Kidney epithelial cell (primary cell): Measurements from ENCODE around the gene CCL27. TPM values are rescaled to one million over a fixed set of nuclear protein-coding genes. Genes with fewer than 3 reads are reported as not detected.

Experiments used
- DNase-seq: peaks from one replicate; pipeline ENCODE4 v3.0.0-alpha.2; 2010; ENCODE audit warnings: low read depth
- H3K27me3 ChIP-seq: 2 replicates; pipeline ENCODE4 v1.6.0; 2011; ENCODE audit warnings: low read length; ENCODE audit not compliant: control insufficient read depth, insufficient read depth
- H3K36me3 ChIP-seq: 2 replicates; pipeline ENCODE4 v1.5.1; 2011; ENCODE audit warnings: low read length; ENCODE audit not compliant: control insufficient read depth, insufficient read depth
- H3K4me3 ChIP-seq: 2 replicates; pipeline ENCODE4 v1.5.1; 2011; ENCODE audit warnings: low read depth, mild to moderate bottlenecking, control low read depth, low read length
- total RNA-seq: library from RNA; depleted of rRNA; stranded (reverse); fragments of >200 nt; gene quantifications from 2 replicates; pipeline ENCODE4 v1.2.3, GENCODE V29; 2015
- TF ChIP-seq, protein P1 (sequence below): IDR thresholded peaks from 2 replicates; pipeline ENCODE4 v1.5.1; 2011; ENCODE audit warnings: mild to moderate bottlenecking, moderate library complexity, low read length, control low read depth, inconsistent platforms; ENCODE audit not compliant: insufficient read depth, poor library complexity, severe bottlenecking

Gene CCL27
- total RNA-seq, 1 donor from 2014 or later = not detected

DNA sequence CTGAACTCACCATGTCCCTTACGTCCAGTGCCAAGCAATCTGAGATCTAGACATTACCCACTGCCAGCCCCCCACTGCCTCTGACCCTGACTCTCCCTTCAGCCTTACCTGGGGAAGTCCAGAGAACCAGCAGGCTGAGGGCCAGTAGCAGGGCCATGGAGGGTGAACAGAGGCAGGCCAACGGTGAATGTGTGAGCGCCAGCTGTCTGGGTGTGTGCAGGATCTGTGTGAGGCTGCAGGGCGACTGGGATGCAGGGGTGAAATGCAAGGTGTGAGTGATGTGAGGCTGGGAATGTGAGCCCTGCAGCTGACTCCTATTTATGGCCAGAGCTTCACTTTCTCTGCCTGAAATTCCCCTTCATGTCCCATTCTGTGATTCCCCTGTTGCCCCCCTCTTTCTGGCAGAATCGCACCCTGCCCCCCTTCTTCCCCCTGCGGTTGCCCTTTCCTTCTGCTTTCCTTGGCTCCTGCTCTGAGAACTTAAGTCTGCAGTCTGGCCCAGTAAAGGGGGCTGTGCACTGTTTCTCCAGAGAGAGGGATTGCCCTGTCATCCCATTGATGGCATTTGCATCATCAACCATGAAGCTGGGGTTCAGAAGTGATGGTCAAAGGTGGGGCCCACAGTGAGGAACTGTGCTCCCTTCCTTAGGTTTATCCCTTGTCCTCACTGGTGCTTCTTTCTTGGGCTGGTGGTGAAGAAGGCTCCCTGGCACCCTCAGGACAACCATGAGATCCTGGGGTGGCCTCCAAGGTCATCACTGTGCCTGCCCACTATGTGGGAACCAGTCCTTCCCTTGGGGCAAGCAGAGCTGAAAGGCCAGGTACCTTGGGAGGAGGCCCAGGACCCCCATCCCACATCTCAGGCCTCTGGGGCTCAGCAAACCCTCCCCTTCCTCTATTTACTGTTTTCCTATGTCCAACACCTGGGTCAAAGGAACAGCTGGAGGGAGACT lies 28.8 kb upstream of the CCL27 start, which contains the start of gene CCL19:
CCL19 (minus strand) TSS at position 294 of the 953 bp plus-strand sequence; CDS start at position 157, 137 bp downstream.
- no peaks in the 10 kb centered on the region for H3K36me3 ChIP-seq
- H3K27me3 ChIP-seq = peaks cover 10% of the 10 kb centered on the region
- no peak within 1 kb of the TSS for H3K4me3 ChIP-seq
- TF ChIP-seq, protein P1, sequence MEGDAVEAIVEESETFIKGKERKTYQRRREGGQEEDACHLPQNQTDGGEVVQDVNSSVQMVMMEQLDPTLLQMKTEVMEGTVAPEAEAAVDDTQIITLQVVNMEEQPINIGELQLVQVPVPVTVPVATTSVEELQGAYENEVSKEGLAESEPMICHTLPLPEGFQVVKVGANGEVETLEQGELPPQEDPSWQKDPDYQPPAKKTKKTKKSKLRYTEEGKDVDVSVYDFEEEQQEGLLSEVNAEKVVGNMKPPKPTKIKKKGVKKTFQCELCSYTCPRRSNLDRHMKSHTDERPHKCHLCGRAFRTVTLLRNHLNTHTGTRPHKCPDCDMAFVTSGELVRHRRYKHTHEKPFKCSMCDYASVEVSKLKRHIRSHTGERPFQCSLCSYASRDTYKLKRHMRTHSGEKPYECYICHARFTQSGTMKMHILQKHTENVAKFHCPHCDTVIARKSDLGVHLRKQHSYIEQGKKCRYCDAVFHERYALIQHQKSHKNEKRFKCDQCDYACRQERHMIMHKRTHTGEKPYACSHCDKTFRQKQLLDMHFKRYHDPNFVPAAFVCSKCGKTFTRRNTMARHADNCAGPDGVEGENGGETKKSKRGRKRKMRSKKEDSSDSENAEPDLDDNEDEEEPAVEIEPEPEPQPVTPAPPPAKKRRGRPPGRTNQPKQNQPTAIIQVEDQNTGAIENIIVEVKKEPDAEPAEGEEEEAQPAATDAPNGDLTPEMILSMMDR = no peak
- DNase-seq = no peak

DNA sequence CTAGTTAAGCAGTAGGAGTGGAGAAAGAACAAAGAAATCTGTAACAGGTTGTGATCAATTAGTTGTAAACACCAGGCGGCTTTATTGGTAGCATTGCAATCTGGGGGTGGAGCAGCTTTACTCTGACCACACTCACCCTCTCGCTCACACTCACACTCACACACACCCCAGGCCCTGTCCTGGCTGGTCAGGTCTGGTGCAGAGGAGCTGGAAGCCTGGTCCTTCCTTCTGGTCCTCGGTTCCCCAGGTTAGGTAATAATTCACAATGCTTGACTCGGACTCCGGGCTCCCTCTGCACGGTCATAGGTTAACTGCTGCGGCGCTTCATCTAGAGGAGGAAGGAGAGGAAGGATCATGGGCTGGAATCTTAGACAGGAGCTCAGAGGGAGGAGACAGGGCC lies 27.1 kb upstream of the CCL27 start:
- H3K36me3 ChIP-seq = no peaks in the 10 kb centered on the region
- H3K4me3 ChIP-seq = no peak overlapping the region
- DNase-seq = no peak
- TF ChIP-seq, protein P1 = no peak
- H3K27me3 ChIP-seq = peaks cover 10% of the 10 kb centered on the region

DNA sequence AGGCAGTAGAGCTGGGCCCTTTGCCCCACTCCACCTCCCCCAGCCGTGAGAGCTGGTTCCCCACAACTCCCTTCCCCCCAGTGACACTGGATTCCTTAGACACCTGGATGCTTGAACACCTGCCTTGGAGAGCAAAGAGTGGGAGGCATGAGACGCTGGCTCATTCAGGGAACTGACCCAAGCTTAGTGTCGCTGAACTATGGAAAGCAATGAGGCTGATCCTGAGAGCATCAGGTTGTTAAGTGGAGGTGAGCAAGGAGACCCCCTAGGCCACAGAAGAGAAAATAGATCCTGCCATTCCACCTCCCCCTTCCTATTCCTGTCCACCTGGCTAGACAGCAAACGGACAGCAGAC lies 26.6 kb upstream of the CCL27 start:
- peaks cover 10% of the 10 kb centered on the region for H3K27me3 ChIP-seq
- DNase-seq = no peak
- H3K36me3 ChIP-seq = no peaks in the 10 kb centered on the region
- no peak overlapping the region for H3K4me3 ChIP-seq
- TF ChIP-seq, protein P1 = no peak

DNA sequence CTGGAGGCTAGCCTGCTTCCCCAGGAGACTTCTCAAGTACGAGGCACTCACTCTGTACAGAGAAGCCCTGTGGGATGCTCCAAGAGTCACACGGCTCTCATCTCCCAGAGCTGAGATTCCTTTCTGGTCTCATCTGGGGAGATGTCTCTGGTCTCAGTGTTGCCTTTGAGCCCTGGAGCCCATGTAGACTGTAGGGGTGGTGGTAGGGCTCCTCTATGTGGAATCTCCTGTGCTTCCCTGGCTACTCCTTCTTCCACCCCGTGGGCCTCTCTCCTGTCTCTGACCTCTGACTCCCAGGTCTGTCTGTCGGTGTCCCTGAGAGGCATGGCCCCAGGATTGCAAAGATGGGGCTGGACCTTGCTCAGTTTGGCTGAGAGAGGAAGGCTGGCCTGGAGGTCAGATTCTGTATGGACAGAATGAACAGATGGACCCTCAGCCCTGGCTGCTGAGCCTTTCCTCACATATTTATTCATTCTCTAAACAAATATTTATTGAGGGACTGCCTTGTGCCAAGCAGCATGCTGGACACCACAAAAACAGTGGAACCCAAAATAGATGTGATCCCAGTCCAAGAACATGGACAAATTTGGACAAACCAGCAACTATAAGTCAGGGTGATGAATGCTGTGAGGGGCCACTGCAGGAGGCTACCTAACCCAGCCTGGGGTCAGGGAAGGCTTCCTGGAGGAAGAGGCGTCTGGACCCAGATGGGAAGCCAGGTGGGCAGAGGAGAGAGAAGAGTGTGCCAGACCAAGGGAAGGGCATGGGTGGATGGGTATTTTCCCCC lies 26.1 kb upstream of the CCL27 start:
- H3K4me3 ChIP-seq = no peak overlapping the region
- H3K27me3 ChIP-seq = peaks cover 10% of the 10 kb centered on the region
- H3K36me3 ChIP-seq = no peaks in the 10 kb centered on the region
- no peak for DNase-seq
- TF ChIP-seq, protein P1 = no peak

DNA sequence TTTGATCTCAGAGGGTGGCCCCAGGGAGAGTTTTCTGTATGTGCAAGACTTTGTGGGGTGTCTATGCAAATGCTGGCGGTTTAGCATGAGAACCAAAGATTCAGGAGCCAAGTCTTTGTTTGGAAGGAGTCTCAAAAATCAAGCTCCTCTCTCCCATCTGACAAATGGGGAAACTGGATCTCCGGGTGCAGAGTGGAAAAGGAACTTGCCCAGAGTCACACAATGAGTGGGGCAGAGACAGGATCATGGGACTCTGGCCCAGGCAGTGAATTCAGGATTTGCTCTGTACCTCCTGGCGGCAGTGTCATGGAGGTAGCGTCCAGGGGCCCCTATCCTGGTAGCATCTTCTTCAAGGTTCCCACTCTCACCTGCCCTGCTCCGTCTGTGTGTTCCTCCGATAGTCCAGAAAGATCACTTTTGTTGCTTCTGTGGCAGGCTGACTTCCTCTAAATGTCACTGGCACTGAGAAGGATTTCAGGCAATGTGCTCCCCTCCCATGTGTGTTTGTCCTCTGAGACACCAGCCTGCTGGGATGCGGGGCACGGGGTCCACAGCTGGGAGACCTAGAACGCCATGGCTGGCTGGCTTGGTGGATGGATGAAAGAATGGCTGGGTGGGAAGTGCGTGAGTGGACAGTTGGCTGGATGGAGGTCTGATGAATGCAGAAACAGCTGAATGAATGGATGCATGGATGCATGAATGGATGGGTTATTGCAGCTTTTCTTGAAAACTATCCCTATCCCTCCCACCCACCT lies 25.0 kb upstream of the CCL27 start:
- TF ChIP-seq, protein P1 = no peak
- DNase-seq = no peak

More for the DNA sequence above, 25.0 kb upstream of the CCL27 start:
- Histone ChIP-seq H3K36me3 (no peaks in the 10 kb centered on the region), H3K27me3 (peaks cover 10% of the 10 kb centered on the region), H3K4me3 (no peak overlapping the region)
